HCT116 (cell line): ENCODE measurements around the gene TEAD2.

Source experiments
- CEBPB ChIP-seq: IDR thresholded peaks from 2 replicates; pipeline ENCODE4 v1.6.1; 2012; ENCODE audit warnings: low read depth
- EZH2 ChIP-seq: fragments of 200-600 bp; sonication (generic); IDR thresholded peaks from 2 replicates; pipeline ENCODE4 v1.6.1; 2017; ENCODE audit warnings: antibody characterized with exemption, mixed run types
- EZH2phosphoT487 ChIP-seq: fragments of 200-600 bp; IDR thresholded peaks from 2 replicates; pipeline ENCODE4 v1.6.1; 2018; ENCODE audit warnings: antibody characterized with exemption, borderline replicate concordance
- FOSL1 ChIP-seq: IDR thresholded peaks from 2 replicates; pipeline ENCODE4 v1.6.1; 2012; ENCODE audit warnings: low read depth
- POLR2A ChIP-seq: IDR thresholded peaks from 2 replicates; pipeline ENCODE4 v1.7.0; 2011; ENCODE audit warnings: borderline replicate concordance; ENCODE audit not compliant: insufficient read depth, insufficient read length; ENCODE audit errors: extremely low read depth
- POLR2AphosphoS5 ChIP-seq: IDR thresholded peaks from 2 replicates; pipeline ENCODE4 v1.6.1; 2011; ENCODE audit warnings: mild to moderate bottlenecking, low read depth, low read length, moderate library complexity
- SIN3A ChIP-seq: IDR thresholded peaks from 2 replicates; pipeline ENCODE4 v1.6.1; 2012; ENCODE audit warnings: low read depth
- SRF ChIP-seq: IDR thresholded peaks from 2 replicates; pipeline ENCODE4 v1.6.1; 2012; ENCODE audit warnings: low read depth
- YY1 ChIP-seq: IDR thresholded peaks from 2 replicates; pipeline ENCODE4 v1.6.1; 2011; ENCODE audit warnings: low read length, low read depth, moderate library complexity, mild to moderate bottlenecking; ENCODE audit not compliant: insufficient replicate concordance; ENCODE audit errors: extremely low read depth
- ZFX ChIP-seq: fragments of 450-650 bp; IDR thresholded peaks from 2 replicates; pipeline ENCODE4 v1.6.1; 2017
- ZNF274 ChIP-seq: fragments of 200-500 bp; sonication (Bioruptor generic); IDR thresholded peaks from 2 replicates; pipeline ENCODE4 v1.6.1; 2014; ENCODE audit warnings: mild to moderate bottlenecking, low read depth, low read length, inconsistent platforms
- TF ChIP-seq, protein P1 (sequence below), 3 experiments: fragments of 200-600 bp in 1 of 3; sonication (generic) in 1 of 3; IDR thresholded peaks in 2 of 3; conservative IDR thresholded peaks in 1 of 3; 2 replicates each; pipeline ENCODE4 v1.5.1; 2012 to 2017; ENCODE audit warnings: low read depth in 2 of 3, low read length in 2 of 3, antibody characterized with exemption in 1 of 3, borderline replicate concordance in 1 of 3, control low read depth in 1 of 3, mild to moderate bottlenecking in 1 of 3, mixed read lengths in 1 of 3, mixed run types in 1 of 3, moderate library complexity in 1 of 3; ENCODE audit not compliant: insufficient read depth in 1 of 3
- TF ChIP-seq, protein P2 (sequence below): IDR thresholded peaks from 2 replicates; pipeline ENCODE4 v1.6.1; 2012

DNA sequence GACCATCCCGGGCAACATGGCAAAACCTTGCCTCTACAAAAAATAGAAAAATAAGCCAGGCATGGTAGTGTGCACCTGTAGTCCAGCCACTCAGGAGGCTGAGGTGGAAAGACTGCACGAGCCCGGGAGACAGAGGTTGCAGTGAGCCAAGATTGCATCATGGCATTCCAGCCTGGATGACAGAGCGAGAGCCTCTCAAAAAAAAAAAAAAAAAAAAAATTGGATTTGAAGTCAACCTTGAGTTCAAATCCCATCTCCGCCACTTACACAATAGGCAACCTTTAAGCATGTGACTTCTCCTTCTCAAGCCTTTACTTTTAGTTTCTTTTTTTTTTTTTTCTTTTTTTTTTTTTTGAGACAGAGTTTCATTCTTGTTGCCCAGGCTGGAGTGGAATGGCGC lies 37.8 kb upstream of the TEAD2 start:
- TF ChIP-seq EZH2phosphoT487 (no peak), CEBPB (no peak), FOSL1 (no peak), ZNF274 (no peak), EZH2 (no peak), POLR2A (no peak), POLR2AphosphoS5 (no peak), YY1 (no peak), ZFX (no peak), SIN3A (no peak), SRF (no peak)
- TF ChIP-seq, protein P1, sequence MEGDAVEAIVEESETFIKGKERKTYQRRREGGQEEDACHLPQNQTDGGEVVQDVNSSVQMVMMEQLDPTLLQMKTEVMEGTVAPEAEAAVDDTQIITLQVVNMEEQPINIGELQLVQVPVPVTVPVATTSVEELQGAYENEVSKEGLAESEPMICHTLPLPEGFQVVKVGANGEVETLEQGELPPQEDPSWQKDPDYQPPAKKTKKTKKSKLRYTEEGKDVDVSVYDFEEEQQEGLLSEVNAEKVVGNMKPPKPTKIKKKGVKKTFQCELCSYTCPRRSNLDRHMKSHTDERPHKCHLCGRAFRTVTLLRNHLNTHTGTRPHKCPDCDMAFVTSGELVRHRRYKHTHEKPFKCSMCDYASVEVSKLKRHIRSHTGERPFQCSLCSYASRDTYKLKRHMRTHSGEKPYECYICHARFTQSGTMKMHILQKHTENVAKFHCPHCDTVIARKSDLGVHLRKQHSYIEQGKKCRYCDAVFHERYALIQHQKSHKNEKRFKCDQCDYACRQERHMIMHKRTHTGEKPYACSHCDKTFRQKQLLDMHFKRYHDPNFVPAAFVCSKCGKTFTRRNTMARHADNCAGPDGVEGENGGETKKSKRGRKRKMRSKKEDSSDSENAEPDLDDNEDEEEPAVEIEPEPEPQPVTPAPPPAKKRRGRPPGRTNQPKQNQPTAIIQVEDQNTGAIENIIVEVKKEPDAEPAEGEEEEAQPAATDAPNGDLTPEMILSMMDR (IDR thresholded peaks at IDR 0.05 in 2 of 3, conservative IDR thresholded peaks at IDR 0.05 in 1 of 3; ENCODE audit: borderline replicate concordance in 1 of 3, insufficient read depth in 1 of 3, low read depth in 2 of 3, low read length in 2 of 3): no peak
- TF ChIP-seq, protein P2, sequence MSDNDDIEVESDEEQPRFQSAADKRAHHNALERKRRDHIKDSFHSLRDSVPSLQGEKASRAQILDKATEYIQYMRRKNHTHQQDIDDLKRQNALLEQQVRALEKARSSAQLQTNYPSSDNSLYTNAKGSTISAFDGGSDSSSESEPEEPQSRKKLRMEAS: no peak
